Hematopoietic multipotent progenitor cell treated with erythropoietin and hydrocortisone succinate and interleukin-3 and kit ligand, for 4 days (in vitro differentiated cells): Measurements from ENCODE around the gene ALPP.
"Not testable (repeated sequence)": the region's sequence is repeated elsewhere in the genome, so short reads cannot be mapped to it uniquely, and the experiment has no call there.

Experiments used
- DNase-seq: peaks from one replicate; pipeline ENCODE4 v3.0.0-alpha.2; 2015

ALPP gene

GRCh38 chr2:232364806-232365594, 13.6 kb upstream of the ALPP start:
- DNase-seq: peak; percentile 43

- peak; percentile 68 for DNase-seq
These were observed 12.8 kb upstream of the ALPP start for GRCh38 chr2:232365621-232366321.

- not testable (repeated sequence) for DNase-seq
These were observed 12.1 kb upstream of the ALPP start for GRCh38 chr2:232366461-232366860.

GRCh38 chr2:232367016-232367415, 11.5 kb upstream of the ALPP start:
- no peak for DNase-seq

GRCh38 chr2:232367591-232368233, 10.8 kb upstream of the ALPP start:
- DNase-seq: no peak

- DNase-seq: no peak
These were observed 10.2 kb upstream of the ALPP start for GRCh38 chr2:232368311-232368731.

GRCh38 chr2:232369126-232369951, 9.2 kb upstream of the ALPP start:
- DNase-seq: no peak

- not testable (repeated sequence) for DNase-seq
These were observed 8.5 kb upstream of the ALPP start for GRCh38 chr2:232370007-232370406.

GRCh38 chr2:232372231-232373208, 6.0 kb upstream of the ALPP start:
- DNase-seq: no peak

- DNase-seq: no peak
These were observed 4.2 kb upstream of the ALPP start for GRCh38 chr2:232374356-232374755.

- no peak for DNase-seq
These were observed 3.4 kb upstream of the ALPP start for GRCh38 chr2:232375164-232375563.

GRCh38 chr2:232376260-232376659, 2.3 kb upstream of the ALPP start:
- DNase-seq: no peak

- no peak for DNase-seq
These were observed 1.8 kb upstream of the ALPP start for GRCh38 chr2:232376713-232377112.

- no peak for DNase-seq
These were observed 1.2 kb upstream of the ALPP start for GRCh38 chr2:232377319-232377718.

- no peak for DNase-seq
These were observed 463 bp upstream of the ALPP start for GRCh38 chr2:232377841-232378734.

GRCh38 chr2:232379610-232380590, 1.3 kb downstream of the ALPP start:
- DNase-seq: not testable (repeated sequence)

GRCh38 chr2:232381204-232382031, 2.9 kb downstream of the ALPP start:
- DNase-seq: not testable (repeated sequence)
